ENCODE measurements around the gene RAET1G.

- TF ChIP-seq, protein P1, sequence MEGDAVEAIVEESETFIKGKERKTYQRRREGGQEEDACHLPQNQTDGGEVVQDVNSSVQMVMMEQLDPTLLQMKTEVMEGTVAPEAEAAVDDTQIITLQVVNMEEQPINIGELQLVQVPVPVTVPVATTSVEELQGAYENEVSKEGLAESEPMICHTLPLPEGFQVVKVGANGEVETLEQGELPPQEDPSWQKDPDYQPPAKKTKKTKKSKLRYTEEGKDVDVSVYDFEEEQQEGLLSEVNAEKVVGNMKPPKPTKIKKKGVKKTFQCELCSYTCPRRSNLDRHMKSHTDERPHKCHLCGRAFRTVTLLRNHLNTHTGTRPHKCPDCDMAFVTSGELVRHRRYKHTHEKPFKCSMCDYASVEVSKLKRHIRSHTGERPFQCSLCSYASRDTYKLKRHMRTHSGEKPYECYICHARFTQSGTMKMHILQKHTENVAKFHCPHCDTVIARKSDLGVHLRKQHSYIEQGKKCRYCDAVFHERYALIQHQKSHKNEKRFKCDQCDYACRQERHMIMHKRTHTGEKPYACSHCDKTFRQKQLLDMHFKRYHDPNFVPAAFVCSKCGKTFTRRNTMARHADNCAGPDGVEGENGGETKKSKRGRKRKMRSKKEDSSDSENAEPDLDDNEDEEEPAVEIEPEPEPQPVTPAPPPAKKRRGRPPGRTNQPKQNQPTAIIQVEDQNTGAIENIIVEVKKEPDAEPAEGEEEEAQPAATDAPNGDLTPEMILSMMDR (conservative IDR thresholded peaks at IDR 0.05), result no peak
- TF ChIP-seq ZFX (IDR thresholded peaks at IDR 0.05), result no peak
Observed at GRCh38 chr6:149891259-149891658, 31.7 kb downstream of the RAET1G start.

Data from C4-2B (cell line).